Coronary artery (tissue), 2 donors: ENCODE data around the gene MYCN.
"Not testable (repeated sequence)": the region's sequence is repeated elsewhere in the genome, so short reads cannot be mapped to it uniquely, and the experiment has no call there.

Experiments used
- DNase-seq: peaks from one replicate; pipeline ENCODE4 v3.0.0-alpha.2; 2017; ENCODE audit warnings: low spot score
- H3K27ac ChIP-seq, 2 donors: fragments of 200-600 bp; sonication (generic); one replicate each; pipeline ENCODE4 v1.5.1; 2016 to 2019
- H3K4me3 ChIP-seq: fragments of 200-600 bp; sonication (generic); 2 replicates; pipeline ENCODE4 v1.5.1; 2016; ENCODE audit warnings: mild to moderate bottlenecking, moderate library complexity
- TF ChIP-seq, protein P1 (sequence below): fragments of 200-600 bp; sonication (generic); IDR thresholded peaks from one replicate; pipeline ENCODE4 v1.5.1; 2019; ENCODE audit warnings: antibody characterized with exemption

Gene MYCN

GRCh38 chr2:15908371-15908770, 32.0 kb upstream of the MYCN start:
- no peak overlapping the region for H3K4me3 ChIP-seq
- no peak for DNase-seq
- TF ChIP-seq, protein P1, sequence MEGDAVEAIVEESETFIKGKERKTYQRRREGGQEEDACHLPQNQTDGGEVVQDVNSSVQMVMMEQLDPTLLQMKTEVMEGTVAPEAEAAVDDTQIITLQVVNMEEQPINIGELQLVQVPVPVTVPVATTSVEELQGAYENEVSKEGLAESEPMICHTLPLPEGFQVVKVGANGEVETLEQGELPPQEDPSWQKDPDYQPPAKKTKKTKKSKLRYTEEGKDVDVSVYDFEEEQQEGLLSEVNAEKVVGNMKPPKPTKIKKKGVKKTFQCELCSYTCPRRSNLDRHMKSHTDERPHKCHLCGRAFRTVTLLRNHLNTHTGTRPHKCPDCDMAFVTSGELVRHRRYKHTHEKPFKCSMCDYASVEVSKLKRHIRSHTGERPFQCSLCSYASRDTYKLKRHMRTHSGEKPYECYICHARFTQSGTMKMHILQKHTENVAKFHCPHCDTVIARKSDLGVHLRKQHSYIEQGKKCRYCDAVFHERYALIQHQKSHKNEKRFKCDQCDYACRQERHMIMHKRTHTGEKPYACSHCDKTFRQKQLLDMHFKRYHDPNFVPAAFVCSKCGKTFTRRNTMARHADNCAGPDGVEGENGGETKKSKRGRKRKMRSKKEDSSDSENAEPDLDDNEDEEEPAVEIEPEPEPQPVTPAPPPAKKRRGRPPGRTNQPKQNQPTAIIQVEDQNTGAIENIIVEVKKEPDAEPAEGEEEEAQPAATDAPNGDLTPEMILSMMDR = no peak
- no peak overlapping the region for H3K27ac ChIP-seq

DNA sequence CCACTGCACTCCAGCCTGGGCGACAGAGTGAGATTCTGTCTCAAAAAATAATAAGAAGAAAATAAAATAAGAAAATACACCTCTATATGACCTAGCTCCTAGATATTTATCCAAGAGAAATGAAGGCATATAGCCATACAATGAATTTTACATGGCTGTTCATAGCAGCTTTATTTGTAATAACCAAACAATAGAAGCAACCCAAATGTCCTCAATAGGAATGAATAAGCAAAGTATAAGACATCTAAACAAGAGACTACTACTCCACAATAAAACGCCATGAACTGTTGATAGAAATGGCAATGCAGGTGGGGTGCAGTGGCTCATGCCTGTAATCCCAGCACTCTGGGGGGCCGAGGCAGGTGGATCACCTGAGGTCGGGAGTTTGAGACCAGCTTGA, 31.2 kb upstream of the MYCN start:
- Histone ChIP-seq H3K4me3 (no peak overlapping the region), H3K27ac (no peak overlapping the region)
- no peak for DNase-seq
- TF ChIP-seq, protein P1 = no peak

DNA sequence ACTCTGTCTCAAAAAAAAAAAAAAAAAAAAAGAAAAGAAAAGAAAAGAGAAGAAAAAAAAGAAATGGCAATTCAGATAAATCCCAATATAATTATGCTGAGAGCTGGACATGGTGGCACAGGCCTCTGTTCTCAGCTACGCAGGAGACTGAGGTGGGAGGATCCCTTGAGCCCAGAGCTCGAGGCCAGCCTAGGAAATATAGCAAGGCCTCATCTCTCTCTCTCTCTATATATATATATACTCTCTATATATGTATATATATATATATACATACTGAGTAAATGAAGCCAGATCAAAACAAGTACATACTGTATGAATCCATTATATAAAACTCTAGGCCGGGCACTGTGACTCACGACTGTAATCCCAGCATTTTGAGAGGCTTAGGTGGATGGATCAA, 30.6 kb upstream of the MYCN start:
- Histone ChIP-seq H3K4me3 (no peak overlapping the region), H3K27ac (no peak overlapping the region)
- TF ChIP-seq, protein P1 = no peak
- no peak for DNase-seq

DNA sequence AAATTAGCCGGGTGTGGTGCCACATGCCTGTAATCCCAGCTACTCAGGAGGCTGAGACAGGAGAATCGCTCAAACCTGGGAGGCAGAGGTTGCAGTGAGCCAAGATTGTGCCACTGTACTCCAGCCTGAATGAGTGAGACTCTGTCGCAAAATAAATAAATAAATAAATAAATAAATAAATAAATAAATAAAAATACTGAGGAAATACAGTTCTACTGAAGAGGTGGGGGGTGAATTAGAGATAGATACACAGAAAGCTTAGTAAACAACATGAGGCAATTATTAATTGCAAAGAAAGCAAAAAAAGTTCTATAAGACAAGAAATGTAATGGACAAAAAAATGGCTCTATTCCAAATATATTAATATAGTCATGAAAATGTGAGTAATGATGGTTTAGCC, 29.1 kb upstream of the MYCN start:
- DNase-seq, H3K27ac ChIP-seq, H3K4me3 ChIP-seq: not testable (repeated sequence)

- TF ChIP-seq, protein P1 = no peak
- DNase-seq = no peak
Observed at GRCh38 chr2:15911686-15912085, 28.7 kb upstream of the MYCN start.

GRCh38 chr2:15912203-15912602, 28.1 kb upstream of the MYCN start:
- Histone ChIP-seq H3K27ac (no peak overlapping the region), H3K4me3 (no peak overlapping the region)
- TF ChIP-seq, protein P1 = no peak
- DNase-seq = no peak

More at GRCh38 chr2:15911686-15912085, 28.7 kb upstream of the MYCN start:
- no peak overlapping the region for H3K4me3 ChIP-seq
- H3K27ac ChIP-seq = no peak overlapping the region

DNA sequence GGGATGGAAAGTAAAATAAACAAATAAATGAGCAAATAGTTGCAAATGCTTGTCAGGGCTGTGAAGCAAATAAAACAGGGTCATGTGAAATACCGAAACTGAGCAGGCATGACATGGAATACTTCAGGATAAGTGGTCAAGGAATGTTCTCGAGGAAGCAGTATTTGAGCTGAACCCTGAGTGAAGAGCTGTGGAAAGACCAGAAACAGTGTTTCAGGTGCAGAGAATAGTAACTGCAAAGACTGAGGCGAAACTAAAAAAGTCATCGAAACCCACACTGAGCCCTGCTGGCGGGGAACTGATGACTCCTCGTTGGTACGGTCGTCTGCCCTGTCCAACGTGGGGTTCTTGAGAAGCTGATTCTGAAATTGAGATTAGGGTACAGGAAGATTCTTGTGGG, 27.2 kb upstream of the MYCN start:
- DNase-seq = no peak
- Histone ChIP-seq H3K4me3 (no peak overlapping the region), H3K27ac (no peak overlapping the region)
- TF ChIP-seq, protein P1 = no peak
